ENCODE data around the gene RPL19. TPM values are rescaled to one million over a fixed set of nuclear protein-coding genes. Genes with fewer than 3 reads are reported as not detected.

RPL19 gene
- total and polyA plus RNA-seq, 2 donors (not counting 3 experiments of a cell fraction or from before 2014, with no cell fraction given), result 1,802 to 1,958 TPM

DNA sequence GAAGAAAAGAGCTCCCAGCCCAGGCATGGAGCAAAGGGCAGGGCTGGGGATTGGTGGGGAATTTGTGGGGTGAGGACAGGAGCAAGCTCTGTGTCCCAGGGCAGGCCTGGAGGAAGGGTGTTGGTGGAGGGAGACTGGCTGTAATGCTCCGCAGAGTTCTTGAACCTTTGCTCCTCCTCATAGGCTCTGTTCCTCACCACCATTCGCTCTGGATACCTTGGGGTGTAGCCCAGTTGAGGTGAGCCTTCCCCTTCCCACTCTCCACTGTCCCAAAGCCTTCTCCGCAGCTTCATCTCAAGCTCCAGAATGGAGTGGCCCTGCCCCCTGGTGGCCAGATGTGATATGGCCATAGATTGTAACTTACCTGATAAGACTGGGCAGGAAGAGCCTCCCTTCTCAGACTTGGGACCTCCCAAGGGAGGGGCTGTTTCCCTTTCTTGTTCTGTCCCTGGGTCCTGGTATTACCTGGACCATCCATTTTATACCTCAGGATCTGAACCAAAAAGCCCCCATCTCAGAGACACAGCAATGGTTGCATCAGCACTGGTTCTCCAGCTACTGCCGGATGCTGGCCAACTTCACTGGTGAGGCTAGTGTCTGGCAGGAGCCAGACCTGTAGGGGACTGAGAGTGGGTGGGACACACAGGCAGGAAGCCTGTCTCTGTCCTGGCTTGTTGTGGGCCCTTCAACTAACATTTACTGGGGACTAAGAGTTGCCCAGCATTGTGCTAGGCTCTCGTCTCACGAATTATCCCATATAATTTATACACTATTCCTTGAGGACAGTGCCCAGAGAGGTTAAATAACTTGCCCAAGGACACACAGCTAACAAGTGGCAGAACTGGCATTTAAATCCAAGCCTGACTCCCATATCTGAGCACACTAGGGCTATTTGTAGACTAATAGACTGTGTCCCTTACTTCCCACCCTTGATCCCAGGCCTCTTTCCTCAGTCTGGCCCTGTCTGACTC lies 44.8 kb downstream of the RPL19 start:
- DNase-seq (ENCODE audit: low read depth, low spot score), result peak; percentile 82
- H3K9me3 ChIP-seq (replicated peaks; ENCODE audit: control insufficient read depth, insufficient read depth, low read length), result no peaks in the 10 kb centered on the region
- BruUV-seq (replicated peaks), result no TSS peak
- dilution Hi-C loops (cut with MboI; ENCODE audit: extremely low pct_ligation_motif_present, low sequenced_read_pairs), result no loop called here
- POLR2A ChIA-PET, result interaction anchor here (0.5 to 1.0 kb wide), 5 partner anchors 20 to 302 kb away, joined by 3 to 8 read pairs (median 5); partner anchors contain the start of gene RPL19
- peak; percentile 89 for FAIRE-seq
- no peak overlapping the region for H3K4me2 ChIP-seq (ENCODE audit: insufficient read depth, low read length)
- H3K79me2 ChIP-seq (ENCODE audit: control insufficient read depth, insufficient read depth, low read length), result no peaks in the 10 kb centered on the region
- H3K36me3 ChIP-seq (ENCODE audit: control insufficient read depth in 2 of 2, extremely low read depth in 1 of 2, insufficient read depth in 2 of 2, low read length in 2 of 2), result no peaks in the 10 kb centered on the region
- H3K27me3 ChIP-seq (ENCODE audit: control insufficient read depth in 2 of 2, insufficient read depth in 2 of 2, low read length in 2 of 2), result no peaks in the 10 kb centered on the region
- H2AFZ ChIP-seq (ENCODE audit: low read depth, low read length), result no peak overlapping the region
- intact Hi-C loops (cut with micrococcal nuclease), result loop anchor here (1.0 kb wide), 2 partner anchors 38 to 262 kb away; no protein-coding TSS in a partner anchor
- H3K27ac ChIP-seq (ENCODE audit: insufficient read depth, low read depth, low read length), result no peak overlapping the region
- no peaks in the 10 kb centered on the region for H4K20me1 ChIP-seq (replicated peaks; ENCODE audit: control insufficient read depth, extremely low read depth, insufficient read depth, low read length)
- TF ChIP-seq POLR2A (IDR thresholded peaks at IDR 0.05; ENCODE audit: low read depth, low read length), result no peak
- TF ChIP-seq, protein P1, sequence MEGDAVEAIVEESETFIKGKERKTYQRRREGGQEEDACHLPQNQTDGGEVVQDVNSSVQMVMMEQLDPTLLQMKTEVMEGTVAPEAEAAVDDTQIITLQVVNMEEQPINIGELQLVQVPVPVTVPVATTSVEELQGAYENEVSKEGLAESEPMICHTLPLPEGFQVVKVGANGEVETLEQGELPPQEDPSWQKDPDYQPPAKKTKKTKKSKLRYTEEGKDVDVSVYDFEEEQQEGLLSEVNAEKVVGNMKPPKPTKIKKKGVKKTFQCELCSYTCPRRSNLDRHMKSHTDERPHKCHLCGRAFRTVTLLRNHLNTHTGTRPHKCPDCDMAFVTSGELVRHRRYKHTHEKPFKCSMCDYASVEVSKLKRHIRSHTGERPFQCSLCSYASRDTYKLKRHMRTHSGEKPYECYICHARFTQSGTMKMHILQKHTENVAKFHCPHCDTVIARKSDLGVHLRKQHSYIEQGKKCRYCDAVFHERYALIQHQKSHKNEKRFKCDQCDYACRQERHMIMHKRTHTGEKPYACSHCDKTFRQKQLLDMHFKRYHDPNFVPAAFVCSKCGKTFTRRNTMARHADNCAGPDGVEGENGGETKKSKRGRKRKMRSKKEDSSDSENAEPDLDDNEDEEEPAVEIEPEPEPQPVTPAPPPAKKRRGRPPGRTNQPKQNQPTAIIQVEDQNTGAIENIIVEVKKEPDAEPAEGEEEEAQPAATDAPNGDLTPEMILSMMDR (IDR thresholded peaks at IDR 0.05; ENCODE audit: extremely low read depth in 1 of 2, insufficient read depth in 1 of 2, low read depth in 1 of 2, low read length in 2 of 2), result peak; percentile 84 to 92
- no peak for TF ChIP-seq FOS (IDR thresholded peaks at IDR 0.05; ENCODE audit: borderline replicate concordance, insufficient read depth, low read length)
- peak; percentile 25 for TF ChIP-seq GATA2 (IDR thresholded peaks at IDR 0.05; ENCODE audit: insufficient read depth, insufficient read length, low read depth, low read length)
- TF ChIP-seq MYC (IDR thresholded peaks at IDR 0.05; ENCODE audit: low read depth, low read length), result no peak
- TF ChIP-seq, protein P2, sequence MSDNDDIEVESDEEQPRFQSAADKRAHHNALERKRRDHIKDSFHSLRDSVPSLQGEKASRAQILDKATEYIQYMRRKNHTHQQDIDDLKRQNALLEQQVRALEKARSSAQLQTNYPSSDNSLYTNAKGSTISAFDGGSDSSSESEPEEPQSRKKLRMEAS (IDR thresholded peaks at IDR 0.05; ENCODE audit: insufficient read depth, insufficient read length), result no peak
- no peak overlapping the region for H3K4me3 ChIP-seq (replicated peaks in 1 of 3; ENCODE audit: insufficient read depth in 1 of 3, low read depth in 1 of 3, low read length in 3 of 3)
- H3K4me1 ChIP-seq (ENCODE audit: control insufficient read depth, extremely low read depth, insufficient read depth, low read length), result no peaks in the 10 kb centered on the region
- CTCF ChIA-PET, result interaction anchor here (0.5 to 12.5 kb wide), 55 partner anchors 9 to 687 kb away, joined by 3 to 420 read pairs (median 5); partner anchors contain the start of genes FBXL20, FBXO47, RPL19 and STAC2
- no peaks in the 10 kb centered on the region for H3K9me1 ChIP-seq (replicated peaks; ENCODE audit: control insufficient read depth, extremely low read depth, insufficient read depth, low read length)
- no peak overlapping the region for H3K9ac ChIP-seq (replicated peaks; ENCODE audit: extremely low read depth, insufficient read depth, low read length)
